Stromal cell of bone marrow (primary cell): ENCODE data around the gene ATP1A2.

Experiments
- DNase-seq: peaks from one replicate; pipeline ENCODE4 v3.0.0-alpha.2; 2012; ENCODE audit warnings: low read depth

ATP1A2 gene

GRCh38 chr1:160115545-160116282, at the start of gene ATP1A2:
ATP1A2 (plus strand) TSS chr1:160115759; CDS start chr1:160115862, 103 bp downstream.
- no peak for DNase-seq

GRCh38 chr1:160066829-160067745, 48.5 kb upstream of the ATP1A2 start:
- no peak for DNase-seq

- no peak for DNase-seq
These were observed 47.3 kb upstream of the ATP1A2 start for GRCh38 chr1:160068225-160068624.

- DNase-seq = no peak
These were observed 45.9 kb upstream of the ATP1A2 start, which contains the start of gene KCNJ10 for GRCh38 chr1:160069460-160070231. KCNJ10 (minus strand) TSS chr1:160070160; CDS start chr1:160042532, 27,628 bp downstream.

- peak; percentile 19 for DNase-seq
These were observed 45.1 kb upstream of the ATP1A2 start for GRCh38 chr1:160070243-160071163.

- no peak for DNase-seq
These were observed 44.3 kb upstream of the ATP1A2 start for GRCh38 chr1:160071289-160071688.

- DNase-seq = no peak
These were observed 40.7 kb upstream of the ATP1A2 start for GRCh38 chr1:160074865-160075264.

GRCh38 chr1:160075836-160076235, 39.7 kb upstream of the ATP1A2 start:
- no peak for DNase-seq

GRCh38 chr1:160076295-160076694, 39.3 kb upstream of the ATP1A2 start:
- no peak for DNase-seq

GRCh38 chr1:160077486-160077885, 38.1 kb upstream of the ATP1A2 start:
- no peak for DNase-seq

GRCh38 chr1:160078512-160079195, 36.9 kb upstream of the ATP1A2 start:
- DNase-seq = no peak

GRCh38 chr1:160079448-160079847, 36.1 kb upstream of the ATP1A2 start:
- DNase-seq = no peak

GRCh38 chr1:160080381-160081100, 35.0 kb upstream of the ATP1A2 start:
- no peak for DNase-seq

- DNase-seq = peak; percentile 55
These were observed 34.2 kb upstream of the ATP1A2 start, which contains the start of gene KCNJ9 for GRCh38 chr1:160081261-160081936. KCNJ9 (plus strand) TSS chr1:160081538; CDS start chr1:160084031, 2,493 bp downstream.

- no peak for DNase-seq
These were observed 33.1 kb upstream of the ATP1A2 start for GRCh38 chr1:160082487-160082886.

GRCh38 chr1:160082926-160083325, 32.6 kb upstream of the ATP1A2 start:
- DNase-seq = no peak

GRCh38 chr1:160083968-160084770, 31.4 kb upstream of the ATP1A2 start:
- DNase-seq = no peak

GRCh38 chr1:160084771-160085321, 30.7 kb upstream of the ATP1A2 start:
- DNase-seq = no peak
